Neural cell (in vitro differentiated cells): ENCODE measurements around the gene ABCA13. TPM values are rescaled to one million over a fixed set of nuclear protein-coding genes. Genes with fewer than 3 reads are reported as not detected.

Experiments used
- H2AFZ ChIP-seq: fragments of 200-600, 300-800 bp; sonication (generic), shearing (Covaris generic); 2 replicates; pipeline ENCODE4 v1.6.0; 2014; ENCODE audit warnings: low read depth, mild to moderate bottlenecking, antibody characterized with exemption, low read length, moderate library complexity
- H3F3A ChIP-seq: fragments of 200-600 bp; shearing (Covaris generic); 2 replicates; pipeline ENCODE4 v1.6.1; 2016; ENCODE audit warnings: mild to moderate bottlenecking, moderate library complexity, mixed read lengths, antibody characterized with exemption, low read length; ENCODE audit not compliant: insufficient read depth, poor library complexity, severe bottlenecking
- H3K27ac ChIP-seq: fragments of 200-600, 300-800 bp; sonication (generic), shearing (Covaris generic); 2 replicates; pipeline ENCODE4 v1.5.1; 2014; ENCODE audit warnings: mild to moderate bottlenecking, low read length, moderate library complexity
- H3K27me3 ChIP-seq: fragments of 300-800, 200-600 bp; sonication (generic), shearing (Covaris generic); 2 replicates; pipeline ENCODE4 v1.6.0; 2014; ENCODE audit warnings: mild to moderate bottlenecking, low read depth, low read length, moderate library complexity; ENCODE audit not compliant: insufficient read depth
- H3K36me3 ChIP-seq: fragments of 300-800, 200-600 bp; sonication (generic), shearing (Covaris generic); 2 replicates; pipeline ENCODE4 v1.5.1; 2014; ENCODE audit warnings: mild to moderate bottlenecking, antibody characterized with exemption, low read length, moderate library complexity; ENCODE audit not compliant: insufficient read depth
- H3K4me2 ChIP-seq: fragments of 300-800, 200-600 bp; sonication (generic), shearing (Covaris generic); 2 replicates; pipeline ENCODE4 v1.6.0; 2014; ENCODE audit warnings: mild to moderate bottlenecking, low read length
- H3K4me3 ChIP-seq: fragments of 300-800, 200-600 bp; sonication (generic), shearing (Covaris generic); 2 replicates; pipeline ENCODE4 v1.5.1; 2014; ENCODE audit warnings: mild to moderate bottlenecking, low read length, moderate library complexity
- H3K79me2 ChIP-seq: fragments of 200-600 bp; shearing (Covaris generic); replicated peaks from 2 replicates; pipeline ENCODE4 v1.6.0; 2014; ENCODE audit warnings: mild to moderate bottlenecking, low read length, moderate library complexity; ENCODE audit not compliant: insufficient read depth
- H3K9ac ChIP-seq: fragments of 300-800, 200-600 bp; sonication (generic), shearing (Covaris generic); 2 replicates; pipeline ENCODE4 v1.6.1; 2016; ENCODE audit warnings: mild to moderate bottlenecking, low read length, mixed read lengths
- H3K9me2 ChIP-seq: fragments of 200-600 bp; shearing (Covaris generic); 2 replicates; pipeline ENCODE4 v1.6.1; 2016; ENCODE audit warnings: mild to moderate bottlenecking, low read length, mixed read lengths; ENCODE audit not compliant: insufficient read depth
- H3K9me3 ChIP-seq: fragments of 200-600, 300-800 bp; sonication (generic), shearing (Covaris generic); 2 replicates; pipeline ENCODE4 v1.6.1; 2016; ENCODE audit warnings: mild to moderate bottlenecking, mixed run types, low read length, moderate library complexity, mixed read lengths
- H4K20me1 ChIP-seq: fragments of 200-600 bp; shearing (Covaris generic); 2 replicates; pipeline ENCODE4 v1.6.1; 2016; ENCODE audit warnings: mild to moderate bottlenecking, mixed run types; ENCODE audit not compliant: insufficient read depth
- CTCF ChIP-seq: fragments of 450-650 bp; IDR thresholded peaks from 2 replicates; pipeline ENCODE4 v1.5.1; 2014; ENCODE audit warnings: antibody characterized with exemption, mild to moderate bottlenecking, moderate library complexity; ENCODE audit not compliant: poor library complexity, severe bottlenecking
- EP300 ChIP-seq: fragments of 450-650 bp; conservative IDR thresholded peaks from 2 replicates; pipeline ENCODE4 v1.6.1; 2014; ENCODE audit warnings: antibody characterized with exemption, mild to moderate bottlenecking, moderate library complexity; ENCODE audit not compliant: poor library complexity, severe bottlenecking
- EZH2 ChIP-seq: fragments of 200-600, 300-800 bp; shearing (Covaris generic), sonication (generic); IDR thresholded peaks from 2 replicates; pipeline ENCODE4 v1.6.1; 2014; ENCODE audit warnings: antibody characterized with exemption, low read length, borderline replicate concordance, mild to moderate bottlenecking; ENCODE audit not compliant: insufficient read depth, poor library complexity, severe bottlenecking
- MXI1 ChIP-seq: fragments of 450-650 bp; conservative IDR thresholded peaks from 2 replicates; pipeline ENCODE4 v1.6.1; 2014; ENCODE audit warnings: antibody characterized with exemption, mild to moderate bottlenecking; ENCODE audit not compliant: poor library complexity, severe bottlenecking
- POLR2AphosphoS5 ChIP-seq: IDR thresholded peaks from 2 replicates; pipeline ENCODE4 v1.6.1; 2012
- RAD21 ChIP-seq: fragments of 450-650 bp; conservative IDR thresholded peaks from 2 replicates; pipeline ENCODE4 v1.6.1; 2014; ENCODE audit warnings: antibody characterized with exemption, mild to moderate bottlenecking, moderate library complexity
- SMC3 ChIP-seq: fragments of 450-650 bp; conservative IDR thresholded peaks from 2 replicates; pipeline ENCODE4 v1.6.1; 2014; ENCODE audit warnings: antibody characterized with exemption, mild to moderate bottlenecking, moderate library complexity; ENCODE audit not compliant: poor library complexity
- TAF1 ChIP-seq: IDR thresholded peaks from 2 replicates; pipeline ENCODE4 v1.6.1; 2012; ENCODE audit warnings: low read depth
- polyA plus RNA-seq: library from polyadenylated mRNA; depleted of rRNA; stranded (reverse); fragments of >200 nt; gene quantifications from 2 replicates; pipeline ENCODE4 v1.2.3, GENCODE V29; 2014
- TF ChIP-seq, protein P1 (sequence below): IDR thresholded peaks from 2 replicates; pipeline ENCODE4 v1.6.1; 2012; ENCODE audit warnings: borderline replicate concordance

Gene ABCA13
- polyA plus RNA-seq, 1 donor from 2014 or later: 0.20 TPM

DNA sequence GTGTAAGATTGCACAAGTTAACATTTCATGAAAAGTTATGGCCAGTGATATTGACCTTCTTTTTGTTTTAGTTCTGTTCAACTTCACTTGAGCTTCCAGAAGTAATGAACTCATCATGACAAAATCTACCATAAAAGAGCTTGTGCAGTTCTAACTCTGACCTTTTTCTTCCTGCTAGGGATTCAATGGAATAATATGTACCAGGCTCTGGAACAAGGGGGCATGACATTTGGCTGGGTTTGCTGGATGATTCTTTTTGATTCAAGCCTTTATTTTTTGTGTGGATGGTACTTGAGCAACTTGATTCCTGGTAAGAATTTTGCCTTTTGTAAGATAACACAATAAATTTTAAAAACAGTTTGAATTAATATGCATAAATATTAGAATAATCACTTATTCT, 205.0 kb downstream of the ABCA13 start:
- Histone ChIP-seq H3K9me3 (no peaks in the 10 kb centered on the region), H3F3A (no peaks in the 10 kb centered on the region), H3K9ac (no peak overlapping the region), H2AFZ (no peak overlapping the region), H3K27ac (no peak overlapping the region), H4K20me1 (no peaks in the 10 kb centered on the region), H3K4me3 (no peak overlapping the region), H3K79me2 (no peaks in the 10 kb centered on the region), H3K36me3 (no peaks in the 10 kb centered on the region), H3K4me2 (no peak overlapping the region), H3K9me2 (no peaks in the 10 kb centered on the region), H3K27me3 (no peaks in the 10 kb centered on the region)
- TF ChIP-seq MXI1 (no peak), EP300 (no peak), SMC3 (no peak), CTCF (no peak), POLR2AphosphoS5 (no peak), EZH2 (no peak), TAF1 (no peak), RAD21 (no peak)
- TF ChIP-seq, protein P1, sequence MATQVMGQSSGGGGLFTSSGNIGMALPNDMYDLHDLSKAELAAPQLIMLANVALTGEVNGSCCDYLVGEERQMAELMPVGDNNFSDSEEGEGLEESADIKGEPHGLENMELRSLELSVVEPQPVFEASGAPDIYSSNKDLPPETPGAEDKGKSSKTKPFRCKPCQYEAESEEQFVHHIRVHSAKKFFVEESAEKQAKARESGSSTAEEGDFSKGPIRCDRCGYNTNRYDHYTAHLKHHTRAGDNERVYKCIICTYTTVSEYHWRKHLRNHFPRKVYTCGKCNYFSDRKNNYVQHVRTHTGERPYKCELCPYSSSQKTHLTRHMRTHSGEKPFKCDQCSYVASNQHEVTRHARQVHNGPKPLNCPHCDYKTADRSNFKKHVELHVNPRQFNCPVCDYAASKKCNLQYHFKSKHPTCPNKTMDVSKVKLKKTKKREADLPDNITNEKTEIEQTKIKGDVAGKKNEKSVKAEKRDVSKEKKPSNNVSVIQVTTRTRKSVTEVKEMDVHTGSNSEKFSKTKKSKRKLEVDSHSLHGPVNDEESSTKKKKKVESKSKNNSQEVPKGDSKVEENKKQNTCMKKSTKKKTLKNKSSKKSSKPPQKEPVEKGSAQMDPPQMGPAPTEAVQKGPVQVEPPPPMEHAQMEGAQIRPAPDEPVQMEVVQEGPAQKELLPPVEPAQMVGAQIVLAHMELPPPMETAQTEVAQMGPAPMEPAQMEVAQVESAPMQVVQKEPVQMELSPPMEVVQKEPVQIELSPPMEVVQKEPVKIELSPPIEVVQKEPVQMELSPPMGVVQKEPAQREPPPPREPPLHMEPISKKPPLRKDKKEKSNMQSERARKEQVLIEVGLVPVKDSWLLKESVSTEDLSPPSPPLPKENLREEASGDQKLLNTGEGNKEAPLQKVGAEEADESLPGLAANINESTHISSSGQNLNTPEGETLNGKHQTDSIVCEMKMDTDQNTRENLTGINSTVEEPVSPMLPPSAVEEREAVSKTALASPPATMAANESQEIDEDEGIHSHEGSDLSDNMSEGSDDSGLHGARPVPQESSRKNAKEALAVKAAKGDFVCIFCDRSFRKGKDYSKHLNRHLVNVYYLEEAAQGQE: no peak

GRCh38 chr7:48380921-48381320, 209.7 kb downstream of the ABCA13 start:
- Histone ChIP-seq H3F3A (no peaks in the 10 kb centered on the region), H3K4me3 (no peak overlapping the region), H3K27ac (no peak overlapping the region), H3K27me3 (no peaks in the 10 kb centered on the region), H3K9me2 (no peaks in the 10 kb centered on the region), H3K9ac (no peak overlapping the region), H3K79me2 (no peaks in the 10 kb centered on the region), H3K4me2 (no peak overlapping the region), H3K36me3 (no peaks in the 10 kb centered on the region), H2AFZ (no peak overlapping the region), H4K20me1 (no peaks in the 10 kb centered on the region), H3K9me3 (no peaks in the 10 kb centered on the region)
- TF ChIP-seq SMC3: no peak
- TF ChIP-seq CTCF: no peak
- no peak for TF ChIP-seq MXI1
- no peak for TF ChIP-seq EZH2
- no peak for TF ChIP-seq TAF1
